HFFc6 (cell line): ENCODE results near the gene VWC2L. TPM values are rescaled to one million over a fixed set of nuclear protein-coding genes. Genes with fewer than 3 reads are reported as not detected.

Experiments used
- DNase-seq: peaks from one replicate; pipeline ENCODE4 v3.0.0-alpha.2; 2018
- H3K27ac Mint-ChIP-seq: 2 replicates; pipeline ENCODE4 v1.8.0; 2020; ENCODE audit warnings: mild to moderate bottlenecking, mixed read lengths
- H3K27me3 Mint-ChIP-seq: 2 replicates; pipeline ENCODE4 v1.8.0; 2021; ENCODE audit warnings: mild to moderate bottlenecking, moderate library complexity, mixed read lengths; ENCODE audit not compliant: insufficient read depth
- H3K36me3 Mint-ChIP-seq: 2 replicates; pipeline ENCODE4 v1.8.0; 2021; ENCODE audit warnings: low read depth, mixed read lengths
- H3K4me1 Mint-ChIP-seq: 2 replicates; pipeline ENCODE4 v1.8.0; 2020; ENCODE audit warnings: low read depth, mixed read lengths
- H3K4me3 Mint-ChIP-seq: 2 replicates; pipeline ENCODE4 v1.8.0; 2020; ENCODE audit warnings: mild to moderate bottlenecking, moderate library complexity, mixed read lengths
- H3K9me3 Mint-ChIP-seq: 2 replicates; pipeline ENCODE4 v1.8.0; 2020; ENCODE audit warnings: mild to moderate bottlenecking, mixed read lengths
- total RNA-seq, 6 experiments: library from RNA; stranded (reverse); fragmentation: NEBNext Ultra II Directional; extraction: Animal tissue kit (Norgen Biotek cat#: 25700); gene quantifications; 2 replicates in 1 of 6; 3 replicates in 5 of 6; pipeline ENCODE4 v1.2.3, GENCODE V29; 2021
- TF ChIP-seq, protein P1 (sequence below): fragments of 200-600 bp; sonication (generic); IDR thresholded peaks from 2 replicates; pipeline ENCODE4 v1.5.0; 2021; ENCODE audit warnings: antibody characterized with exemption, mild to moderate bottlenecking

Gene VWC2L
- total RNA-seq, 6 experiments from 2014 or later, result not detected

DNA sequence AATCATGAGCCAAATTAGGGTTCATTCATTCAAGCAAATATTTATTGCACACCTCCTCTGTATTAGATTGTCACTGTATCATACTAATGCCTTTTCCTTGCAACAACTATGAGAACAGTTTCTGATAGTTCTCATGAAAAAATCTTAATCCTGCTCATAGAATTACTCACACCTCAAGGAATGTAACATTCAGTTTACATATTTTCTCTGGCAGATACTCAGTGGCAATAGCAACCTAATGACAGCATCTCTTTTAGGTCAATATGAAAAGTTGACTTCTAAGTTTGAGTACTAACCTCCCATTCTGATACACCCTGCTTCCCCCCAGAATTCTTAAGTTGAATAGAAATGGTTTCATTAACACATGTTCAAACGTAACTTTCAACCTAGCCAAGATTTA, 132.0 kb downstream of the VWC2L start:
- Mint-ChIP-seq H3K4me1 (peaks cover 45% of the 10 kb centered on the region), H3K27ac (peak overlapping the region; percentile 45)
- TF ChIP-seq, protein P1, sequence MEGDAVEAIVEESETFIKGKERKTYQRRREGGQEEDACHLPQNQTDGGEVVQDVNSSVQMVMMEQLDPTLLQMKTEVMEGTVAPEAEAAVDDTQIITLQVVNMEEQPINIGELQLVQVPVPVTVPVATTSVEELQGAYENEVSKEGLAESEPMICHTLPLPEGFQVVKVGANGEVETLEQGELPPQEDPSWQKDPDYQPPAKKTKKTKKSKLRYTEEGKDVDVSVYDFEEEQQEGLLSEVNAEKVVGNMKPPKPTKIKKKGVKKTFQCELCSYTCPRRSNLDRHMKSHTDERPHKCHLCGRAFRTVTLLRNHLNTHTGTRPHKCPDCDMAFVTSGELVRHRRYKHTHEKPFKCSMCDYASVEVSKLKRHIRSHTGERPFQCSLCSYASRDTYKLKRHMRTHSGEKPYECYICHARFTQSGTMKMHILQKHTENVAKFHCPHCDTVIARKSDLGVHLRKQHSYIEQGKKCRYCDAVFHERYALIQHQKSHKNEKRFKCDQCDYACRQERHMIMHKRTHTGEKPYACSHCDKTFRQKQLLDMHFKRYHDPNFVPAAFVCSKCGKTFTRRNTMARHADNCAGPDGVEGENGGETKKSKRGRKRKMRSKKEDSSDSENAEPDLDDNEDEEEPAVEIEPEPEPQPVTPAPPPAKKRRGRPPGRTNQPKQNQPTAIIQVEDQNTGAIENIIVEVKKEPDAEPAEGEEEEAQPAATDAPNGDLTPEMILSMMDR, result no peak

DNA sequence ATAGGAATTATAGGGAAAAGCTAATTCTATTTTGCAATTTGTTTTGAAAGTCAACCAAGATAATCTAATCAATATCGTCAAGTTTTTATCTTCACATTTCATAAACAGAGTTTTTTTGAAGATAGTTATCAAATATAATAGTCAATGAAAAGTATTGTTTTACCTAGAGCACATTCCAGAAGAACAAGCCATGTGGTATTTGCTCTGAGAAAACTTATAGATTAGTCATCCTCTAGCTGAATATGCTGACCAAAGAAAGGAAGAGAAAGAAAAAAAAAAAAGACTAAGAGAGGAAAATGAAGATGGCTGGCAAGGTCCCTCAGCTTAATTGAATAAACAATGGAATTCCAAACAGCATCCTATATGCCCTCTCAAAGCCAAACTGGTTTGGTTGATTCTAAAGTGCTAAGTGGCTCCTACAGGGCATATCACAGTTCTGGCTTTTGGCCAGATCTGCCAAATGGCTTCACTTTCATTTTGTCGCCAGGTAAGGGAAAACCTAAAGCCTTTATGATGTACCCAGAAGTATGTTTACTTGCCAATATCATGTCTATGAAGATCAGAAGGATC, 132.6 kb downstream of the VWC2L start:
- Mint-ChIP-seq H3K36me3 (no peaks in the 10 kb centered on the region), H3K27me3 (no peaks in the 10 kb centered on the region), H3K4me3 (peak overlapping the region; percentile 56), H3K4me1 (peaks cover 49% of the 10 kb centered on the region), H3K9me3 (no peaks in the 10 kb centered on the region), H3K27ac (no peak overlapping the region)
- peak; percentile 37 for DNase-seq
- TF ChIP-seq, protein P1, result no peak

More for the DNA sequence above, 132.0 kb downstream of the VWC2L start:
- Mint-ChIP-seq H3K9me3 (no peaks in the 10 kb centered on the region), H3K27me3 (no peaks in the 10 kb centered on the region), H3K4me3 (peak overlapping the region; percentile 56), H3K36me3 (no peaks in the 10 kb centered on the region)
- DNase-seq, result peak; percentile 13

DNA sequence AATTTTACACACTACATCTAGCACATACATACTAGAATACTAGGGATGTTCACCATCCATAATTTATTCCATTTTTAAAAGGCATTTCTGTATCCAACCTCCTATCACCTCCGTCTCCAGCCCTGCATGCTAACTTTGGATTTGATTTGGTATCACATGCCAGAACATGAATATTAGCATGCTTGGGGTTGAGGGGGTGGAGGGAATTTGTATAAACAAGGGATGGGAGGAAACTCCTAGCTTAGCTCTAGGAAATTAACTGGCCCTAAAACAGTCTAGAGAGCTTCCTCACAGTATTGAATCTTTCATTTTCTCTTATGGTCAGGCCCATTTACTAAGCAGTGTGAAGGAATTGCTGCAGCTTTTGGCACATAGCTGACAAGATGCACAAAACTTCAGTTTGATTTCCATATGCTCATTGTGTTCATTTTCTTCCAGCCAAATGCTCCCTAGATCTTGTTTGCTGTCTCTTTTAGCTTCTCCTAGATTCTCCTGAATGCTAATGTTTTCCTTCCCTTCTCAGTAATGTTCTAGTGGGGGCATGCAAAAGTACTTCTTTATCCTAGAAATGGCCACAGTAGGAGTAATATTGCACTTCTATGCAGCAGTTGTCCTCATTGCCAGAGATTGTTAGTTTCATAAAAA, 135.2 kb downstream of the VWC2L start:
- no peaks in the 10 kb centered on the region for H3K36me3 Mint-ChIP-seq
- TF ChIP-seq, protein P1, result no peak
- peaks cover 49% of the 10 kb centered on the region for H3K4me1 Mint-ChIP-seq
- H3K9me3 Mint-ChIP-seq, result no peaks in the 10 kb centered on the region
- DNase-seq, result no peak
- no peak overlapping the region for H3K27ac Mint-ChIP-seq
- no peaks in the 10 kb centered on the region for H3K27me3 Mint-ChIP-seq
- H3K4me3 Mint-ChIP-seq, result no peak overlapping the region

DNA sequence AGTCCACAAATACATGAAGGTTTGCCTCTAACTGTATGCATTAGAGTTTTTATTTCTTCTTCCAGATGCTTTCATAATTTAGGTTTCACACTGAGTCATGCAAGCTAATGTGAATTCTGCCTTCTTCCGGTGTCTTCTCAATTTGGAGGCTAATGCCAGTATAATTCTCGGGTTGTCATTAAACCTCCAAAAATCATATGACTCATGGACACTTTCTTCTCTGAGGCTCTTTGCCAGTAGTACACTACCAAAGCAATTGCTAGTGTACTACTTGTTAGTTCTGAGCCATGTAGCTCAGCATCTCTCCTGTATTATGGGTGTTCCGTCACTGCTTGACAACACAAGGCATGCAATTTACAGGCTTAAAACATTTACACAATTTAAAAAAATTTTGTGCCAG, 137.1 kb downstream of the VWC2L start:
- TF ChIP-seq, protein P1, result no peak
- no peak for DNase-seq
- Mint-ChIP-seq H3K27me3 (no peaks in the 10 kb centered on the region), H3K36me3 (no peaks in the 10 kb centered on the region), H3K9me3 (no peaks in the 10 kb centered on the region), H3K27ac (no peak overlapping the region), H3K4me3 (no peak overlapping the region), H3K4me1 (peaks cover 37% of the 10 kb centered on the region)

DNA sequence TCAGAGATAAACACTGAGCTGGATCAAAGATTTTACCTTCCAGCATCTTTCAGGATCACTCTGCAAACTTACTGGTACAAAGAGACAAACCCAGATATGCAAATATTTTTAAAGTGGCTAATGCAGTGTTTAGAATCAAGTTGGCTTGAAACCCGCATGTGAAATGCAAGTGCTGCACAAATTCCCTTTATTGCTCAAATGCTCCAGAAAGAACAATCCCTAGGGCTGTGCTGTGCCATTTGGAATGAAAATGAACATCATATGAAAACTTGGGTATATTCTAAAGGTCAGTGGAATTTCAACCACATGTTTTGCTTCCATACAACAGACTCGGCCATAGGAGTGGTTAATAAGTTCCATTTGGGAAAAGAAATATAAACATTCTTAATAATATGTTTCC, 139.1 kb downstream of the VWC2L start:
- Mint-ChIP-seq H3K4me3 (no peak overlapping the region), H3K27me3 (no peaks in the 10 kb centered on the region; the same call in 1 of the 2 replicates), H3K9me3 (peaks cover 4% of the 10 kb centered on the region), H3K36me3 (no peaks in the 10 kb centered on the region), H3K27ac (no peak overlapping the region), H3K4me1 (peaks cover 23% of the 10 kb centered on the region; the same call in 1 of the 2 replicates)
- TF ChIP-seq, protein P1, result no peak
- DNase-seq, result no peak
